Measurements from ENCODE around the gene PBX1. TPM values are rescaled to one million over a fixed set of nuclear protein-coding genes. Genes with fewer than 3 reads are reported as not detected.

Gene PBX1
- total RNA-seq: 3.9 and 4.8 TPM in 2 replicates

DNA sequence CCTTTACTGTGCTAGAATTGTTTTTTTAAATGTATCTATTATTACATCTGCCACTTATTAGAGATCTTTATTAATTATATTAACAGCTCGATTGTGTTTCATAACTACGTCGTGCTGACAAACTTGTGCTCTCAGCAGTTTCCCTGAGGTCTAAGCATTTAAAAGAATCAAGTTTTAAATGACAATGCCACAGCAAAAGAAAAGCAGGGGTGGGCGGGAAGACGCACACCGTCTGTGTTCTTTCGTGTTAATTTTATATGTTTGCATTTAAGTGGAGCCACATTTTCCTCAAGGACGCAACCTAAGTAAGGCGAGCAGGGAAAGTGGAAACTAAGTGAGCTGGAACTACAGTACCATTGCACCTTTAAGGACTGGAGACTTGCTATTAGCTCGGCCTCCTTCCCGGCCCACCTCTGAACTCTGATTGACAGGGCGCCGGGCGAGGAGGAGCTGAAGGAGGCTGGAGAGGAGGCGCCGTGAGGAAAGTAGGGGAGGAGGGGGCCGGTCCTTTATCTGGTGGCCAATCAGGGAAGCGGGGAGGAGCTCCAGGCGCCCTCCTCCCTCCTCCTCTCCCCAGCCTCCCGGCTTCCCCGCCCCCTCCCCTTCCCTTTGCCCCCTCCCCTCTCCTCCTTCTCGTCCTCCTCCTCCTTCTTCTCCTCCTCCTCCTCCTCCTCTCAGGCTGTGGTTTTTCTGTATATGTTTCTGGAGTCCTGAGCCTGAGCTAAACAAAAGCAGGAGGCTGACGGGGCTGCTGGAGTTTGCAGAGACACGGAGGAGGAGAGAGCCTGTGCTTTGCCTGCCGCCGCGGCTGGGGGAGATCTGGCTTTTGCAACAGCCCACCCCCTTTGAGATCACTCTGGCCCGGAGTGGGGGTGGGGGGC lies at the start of gene PBX1:
TSS of gene PBX1 (plus strand) at position 724 of the 881 bp plus-strand sequence.

All from bladder microvascular endothelial cell (primary cell).